HG03558 (cell line): ENCODE results near the gene TIGAR.
A peak's percentile ranks its signal among the peaks of the same experiment; 100 is the strongest.

Experiments
- ATAC-seq: cut with Tn5 transposase; IDR thresholded peaks from one replicate; pipeline ENCODE4 v1.9.1; 2021; ENCODE audit warnings: moderate number of reproducible peaks; ENCODE audit not compliant: unreplicated experiment; ENCODE audit errors: extremely low read depth

TIGAR gene, protein sequence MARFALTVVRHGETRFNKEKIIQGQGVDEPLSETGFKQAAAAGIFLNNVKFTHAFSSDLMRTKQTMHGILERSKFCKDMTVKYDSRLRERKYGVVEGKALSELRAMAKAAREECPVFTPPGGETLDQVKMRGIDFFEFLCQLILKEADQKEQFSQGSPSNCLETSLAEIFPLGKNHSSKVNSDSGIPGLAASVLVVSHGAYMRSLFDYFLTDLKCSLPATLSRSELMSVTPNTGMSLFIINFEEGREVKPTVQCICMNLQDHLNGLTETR

DNA sequence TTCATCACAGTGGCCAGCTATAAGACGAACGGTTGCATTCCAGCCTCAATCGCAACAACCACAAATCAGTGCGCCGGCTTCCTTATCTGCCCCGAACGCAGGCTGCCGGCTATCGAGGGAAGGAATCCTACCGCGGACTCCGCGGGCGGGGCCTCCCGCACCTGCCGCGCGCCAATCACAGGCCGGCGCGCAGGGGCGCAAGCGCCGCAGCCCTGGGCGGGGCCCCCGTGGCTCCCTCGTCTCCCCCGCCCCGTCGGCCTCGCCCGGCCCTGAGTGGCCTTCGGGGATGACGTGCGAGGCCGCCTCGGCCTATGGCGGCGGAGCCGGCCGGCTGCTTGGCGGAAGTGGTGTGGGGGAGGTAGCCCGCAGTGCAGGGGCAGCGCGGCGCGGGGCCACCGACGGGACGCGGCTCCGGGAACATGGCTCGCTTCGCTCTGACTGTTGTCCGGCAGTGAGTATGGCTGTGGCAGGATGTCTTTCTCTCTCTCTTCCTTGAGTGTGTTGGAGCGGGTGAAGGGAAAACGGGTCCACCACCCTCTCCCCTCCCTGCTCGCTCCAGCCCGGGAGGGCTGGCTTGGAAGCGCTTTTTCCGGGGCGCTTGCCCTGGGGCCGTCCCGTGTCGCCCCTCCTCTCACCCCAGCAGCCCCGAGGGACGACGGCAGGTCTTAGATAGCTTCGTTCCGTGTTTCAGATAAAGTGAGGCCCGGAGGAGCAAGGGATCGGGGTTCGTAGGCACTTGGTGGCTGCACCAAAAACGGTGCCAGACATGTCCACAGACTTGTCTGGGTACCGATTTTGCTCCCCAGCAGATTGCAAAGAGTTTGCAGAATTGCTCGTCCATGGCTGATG lies at the start of gene TIGAR:
Gene TIGAR, plus strand, starts transcription at position 361 of the 849 bp plus-strand sequence. Its CDS starts 59 bp downstream, at position 420.
- ATAC-seq, result peak; percentile 95

DNA sequence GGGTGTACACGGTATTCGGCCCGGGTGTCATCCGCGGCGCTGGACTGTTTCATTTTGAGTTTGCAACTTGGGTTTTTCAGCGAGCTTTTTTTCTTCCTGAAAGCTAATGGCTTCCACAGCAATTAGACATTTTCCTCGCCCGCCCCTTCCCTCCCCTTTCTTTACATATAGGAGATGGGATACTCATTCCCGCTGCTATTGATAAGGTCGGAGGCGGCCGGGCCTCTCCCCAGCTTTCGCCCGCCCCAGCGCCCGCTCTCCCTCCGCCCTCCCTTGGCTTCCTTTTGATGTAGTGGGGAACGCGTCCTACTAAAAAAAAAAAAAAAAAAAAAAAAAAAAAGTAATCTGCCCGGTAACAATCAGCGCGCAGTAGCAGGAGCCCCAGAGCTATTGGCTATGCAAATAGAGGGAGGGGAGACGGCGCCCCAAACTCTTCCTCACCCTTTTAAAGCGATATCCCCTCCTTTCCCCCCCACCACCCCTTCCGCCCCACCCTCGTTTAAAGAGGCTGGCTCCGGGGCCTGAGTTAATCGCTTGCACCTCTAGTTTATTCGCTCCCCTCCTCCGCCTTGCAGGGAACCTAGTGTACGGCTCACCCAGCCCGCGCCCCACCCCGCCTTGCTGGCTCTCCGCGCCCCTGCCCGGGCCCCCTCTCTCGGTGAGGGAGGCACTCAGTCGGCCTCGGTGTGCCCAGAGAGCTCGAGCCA lies 49.1 kb upstream of the TIGAR start:
- ATAC-seq, result no peak

DNA sequence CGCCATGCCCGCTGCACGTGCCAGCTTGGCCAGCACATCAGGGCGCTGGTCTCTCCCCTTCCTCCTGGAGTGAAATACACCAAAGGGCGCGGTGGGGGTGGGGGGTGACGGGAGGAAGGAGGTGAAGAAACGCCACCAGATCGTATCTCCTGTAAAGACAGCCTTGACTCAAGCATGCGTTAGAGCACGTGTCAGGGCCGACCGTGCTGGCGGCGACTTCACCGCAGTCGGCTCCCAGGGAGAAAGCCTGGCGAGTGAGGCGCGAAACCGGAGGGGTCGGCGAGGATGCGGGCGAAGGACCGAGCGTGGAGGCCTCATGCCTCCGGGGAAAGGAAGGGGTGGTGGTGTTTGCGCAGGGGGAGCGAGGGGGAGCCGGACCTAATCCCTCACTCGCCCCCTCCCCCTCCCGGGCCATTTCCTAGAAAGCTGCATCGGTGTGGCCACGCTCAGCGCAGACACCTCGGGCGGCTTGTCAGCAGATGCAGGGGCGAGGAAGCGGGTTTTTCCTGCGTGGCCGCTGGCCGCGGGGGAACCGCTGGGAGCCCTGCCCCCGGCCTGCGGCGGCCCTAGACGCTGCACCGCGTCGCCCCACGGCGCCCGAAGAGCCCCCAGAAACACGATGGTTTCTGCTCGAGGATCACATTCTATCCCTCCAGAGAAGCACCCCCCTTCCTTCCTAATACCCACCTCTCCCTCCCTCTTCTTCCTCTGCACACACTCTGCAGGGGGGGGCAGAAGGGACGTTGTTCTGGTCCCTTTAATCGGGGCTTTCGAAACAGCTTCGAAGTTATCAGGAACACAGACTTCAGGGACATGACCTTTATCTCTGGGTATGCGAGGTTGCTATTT lies 48.4 kb upstream of the TIGAR start:
- no peak for ATAC-seq

DNA sequence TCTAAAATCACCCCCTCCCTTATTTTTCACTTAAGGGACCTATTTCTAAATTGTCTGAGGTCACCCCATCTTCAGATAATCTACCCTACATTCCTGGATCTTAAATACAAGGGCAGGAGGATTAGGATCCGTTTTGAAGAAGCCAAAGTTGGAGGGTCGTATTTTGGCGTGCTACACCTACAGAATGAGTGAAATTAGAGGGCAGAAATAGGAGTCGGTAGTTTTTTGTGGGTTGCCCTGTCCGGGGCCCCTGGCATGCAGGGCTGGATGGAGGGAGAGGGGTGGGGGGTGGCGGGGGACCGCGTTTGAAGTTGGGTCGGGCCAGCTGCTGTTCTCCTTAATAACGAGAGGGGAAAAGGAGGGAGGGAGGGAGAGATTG lies 47.8 kb upstream of the TIGAR start:
- no peak for ATAC-seq

DNA sequence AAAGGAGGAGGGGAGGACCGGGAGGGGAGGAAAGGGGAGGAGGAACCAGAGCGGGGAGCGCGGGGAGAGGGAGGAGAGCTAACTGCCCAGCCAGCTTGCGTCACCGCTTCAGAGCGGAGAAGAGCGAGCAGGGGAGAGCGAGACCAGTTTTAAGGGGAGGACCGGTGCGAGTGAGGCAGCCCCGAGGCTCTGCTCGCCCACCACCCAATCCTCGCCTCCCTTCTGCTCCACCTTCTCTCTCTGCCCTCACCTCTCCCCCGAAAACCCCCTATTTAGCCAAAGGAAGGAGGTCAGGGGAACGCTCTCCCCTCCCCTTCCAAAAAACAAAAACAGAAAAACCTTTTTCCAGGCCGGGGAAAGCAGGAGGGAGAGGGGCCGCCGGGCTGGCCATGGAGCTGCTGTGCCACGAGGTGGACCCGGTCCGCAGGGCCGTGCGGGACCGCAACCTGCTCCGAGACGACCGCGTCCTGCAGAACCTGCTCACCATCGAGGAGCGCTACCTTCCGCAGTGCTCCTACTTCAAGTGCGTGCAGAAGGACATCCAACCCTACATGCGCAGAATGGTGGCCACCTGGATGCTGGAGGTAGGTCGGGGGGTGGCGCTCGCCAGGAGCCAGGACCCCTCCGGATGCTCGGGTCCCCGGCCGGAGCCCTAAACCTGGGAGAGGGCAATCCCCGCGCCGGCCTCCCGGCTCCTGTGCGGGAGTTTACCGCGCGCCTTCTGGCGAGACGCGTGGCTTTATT lies 47.2 kb upstream of the TIGAR start, which contains the start of gene CCND2:
Gene CCND2, plus strand, starts transcription at position 111 of the 744 bp plus-strand sequence. Its CDS starts 279 bp downstream, at position 390.
- ATAC-seq, result no peak

DNA sequence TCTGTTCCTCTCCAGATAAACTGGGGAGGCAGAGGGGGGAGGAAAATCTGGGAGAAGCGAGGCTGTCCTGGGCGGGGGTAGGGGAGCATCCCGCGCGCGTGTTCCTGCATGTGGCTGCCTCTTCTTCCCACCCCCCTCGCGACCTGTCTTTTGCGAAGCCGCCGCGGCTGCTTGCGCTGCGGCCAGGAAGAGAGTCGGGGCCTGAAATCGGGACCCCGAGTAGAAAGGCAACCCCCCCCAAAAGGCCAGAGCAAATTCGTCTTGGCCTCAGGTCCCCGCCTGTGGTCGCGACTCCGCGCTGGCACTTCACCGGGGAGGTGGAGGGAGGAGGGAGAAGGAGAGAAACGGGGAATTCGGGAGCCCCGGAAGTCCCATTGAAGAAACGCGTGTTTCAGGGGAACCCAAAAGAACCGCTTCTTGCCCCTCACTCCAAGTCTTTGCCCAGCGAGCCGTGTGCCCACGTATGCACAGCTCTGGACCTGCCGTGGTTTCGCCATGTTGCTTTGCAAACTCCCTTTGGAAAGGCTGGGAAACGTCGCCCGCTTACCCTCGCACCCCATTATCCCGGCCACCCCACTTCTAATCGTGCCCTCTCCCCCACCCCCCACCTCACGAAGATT lies 46.5 kb upstream of the TIGAR start:
- no peak for ATAC-seq

DNA sequence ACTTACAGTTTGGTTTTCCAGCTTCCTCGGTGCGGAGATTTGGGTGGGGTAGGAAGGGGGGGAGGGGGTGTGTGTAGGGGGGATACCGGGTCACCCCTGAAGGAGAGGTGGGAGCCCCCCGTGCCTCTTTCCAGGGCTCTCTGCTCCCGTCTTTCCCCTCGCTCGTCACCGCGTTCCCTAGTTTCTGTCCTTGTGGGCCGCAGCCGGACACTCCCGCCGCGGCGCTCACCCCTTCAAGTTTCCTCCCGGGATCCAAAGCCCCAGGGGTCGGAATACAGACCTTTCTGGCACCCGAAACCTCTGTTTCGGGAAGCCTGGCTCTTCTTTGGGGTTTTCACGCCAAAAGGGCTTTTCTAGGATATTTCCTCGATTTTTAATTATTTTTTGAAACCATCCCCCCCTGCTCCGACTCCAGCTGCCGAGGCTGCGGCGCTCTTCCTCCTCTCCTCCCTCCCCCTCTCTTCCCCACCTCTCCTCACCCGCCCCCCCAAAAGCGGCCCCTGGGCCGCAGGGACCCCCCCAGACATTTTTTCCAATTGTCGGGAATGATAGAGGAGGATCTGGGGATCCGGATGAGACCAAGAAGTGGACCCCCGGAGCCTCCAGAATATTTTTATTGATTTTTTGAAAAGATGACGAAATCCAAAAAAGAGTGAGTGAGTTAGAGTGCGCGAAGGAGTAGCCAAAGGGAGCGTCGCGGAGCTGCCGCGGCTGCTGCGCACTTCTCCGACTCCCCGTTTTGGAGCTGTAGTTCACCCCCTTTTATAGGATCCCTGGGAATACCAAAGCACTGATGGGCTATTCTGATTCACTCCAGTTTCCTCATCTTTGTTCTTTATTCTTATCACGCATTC lies 45.8 kb upstream of the TIGAR start:
- no peak for ATAC-seq

DNA sequence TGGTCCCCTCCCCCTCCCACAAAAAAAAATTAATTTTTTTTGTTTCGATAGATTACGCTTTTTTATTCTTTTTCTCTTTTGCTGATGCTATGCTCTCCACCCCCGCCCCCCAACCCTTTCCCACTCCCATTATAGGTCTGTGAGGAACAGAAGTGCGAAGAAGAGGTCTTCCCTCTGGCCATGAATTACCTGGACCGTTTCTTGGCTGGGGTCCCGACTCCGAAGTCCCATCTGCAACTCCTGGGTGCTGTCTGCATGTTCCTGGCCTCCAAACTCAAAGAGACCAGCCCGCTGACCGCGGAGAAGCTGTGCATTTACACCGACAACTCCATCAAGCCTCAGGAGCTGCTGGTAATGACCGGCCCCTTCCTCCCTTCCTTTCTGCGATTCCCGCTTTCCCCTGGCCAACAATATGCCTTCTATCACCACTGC lies 45.1 kb upstream of the TIGAR start:
- no peak for ATAC-seq

DNA sequence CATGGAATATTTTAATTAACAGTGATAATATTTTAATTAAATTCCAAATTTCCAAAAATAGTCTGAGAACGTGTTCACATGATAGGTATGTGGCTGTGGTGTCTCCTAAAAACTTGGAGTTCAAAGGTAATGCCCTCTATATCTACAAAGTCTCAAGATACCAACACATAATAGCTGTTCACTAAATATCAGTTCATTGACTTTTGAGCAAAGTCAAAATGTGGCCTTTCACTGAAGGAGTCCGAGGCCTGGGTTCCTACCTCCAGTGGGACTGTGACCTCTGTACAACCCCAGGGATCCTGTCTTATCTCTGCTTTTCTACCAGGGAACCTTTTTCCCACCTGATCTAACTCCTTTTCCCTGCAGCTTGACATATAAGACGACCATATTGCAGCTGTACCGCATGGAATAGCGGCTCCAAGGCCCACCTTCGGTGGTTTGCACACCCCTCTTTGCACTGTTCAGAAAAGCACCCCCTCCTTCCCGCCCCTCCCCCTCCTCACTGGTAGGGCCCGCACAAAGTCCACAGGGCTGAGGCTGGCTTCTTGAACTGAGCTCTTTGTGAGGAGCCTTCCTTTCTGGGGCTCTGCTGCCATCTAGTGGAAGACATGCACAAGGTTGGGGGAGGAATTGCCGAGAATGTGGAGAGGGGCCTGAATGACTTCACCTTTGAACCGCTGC lies 44.3 kb upstream of the TIGAR start:
- no peak for ATAC-seq

DNA sequence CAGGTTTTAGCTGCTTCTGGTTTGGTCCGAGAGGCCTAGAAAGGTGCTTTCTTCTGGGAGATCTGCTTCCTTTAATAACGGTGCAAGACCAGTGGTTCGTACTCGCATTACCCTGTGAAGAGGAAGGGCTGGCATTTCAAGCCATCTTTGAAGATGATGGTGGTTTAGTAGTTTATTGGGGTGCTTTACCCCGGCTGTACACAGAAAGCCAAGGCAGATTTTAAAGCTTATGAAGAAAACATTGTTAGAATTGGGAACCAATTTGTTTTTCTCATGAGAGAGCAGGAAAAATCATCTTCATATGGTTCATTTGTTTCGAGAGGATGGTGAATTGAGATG lies 43.8 kb upstream of the TIGAR start:
- no peak for ATAC-seq

DNA sequence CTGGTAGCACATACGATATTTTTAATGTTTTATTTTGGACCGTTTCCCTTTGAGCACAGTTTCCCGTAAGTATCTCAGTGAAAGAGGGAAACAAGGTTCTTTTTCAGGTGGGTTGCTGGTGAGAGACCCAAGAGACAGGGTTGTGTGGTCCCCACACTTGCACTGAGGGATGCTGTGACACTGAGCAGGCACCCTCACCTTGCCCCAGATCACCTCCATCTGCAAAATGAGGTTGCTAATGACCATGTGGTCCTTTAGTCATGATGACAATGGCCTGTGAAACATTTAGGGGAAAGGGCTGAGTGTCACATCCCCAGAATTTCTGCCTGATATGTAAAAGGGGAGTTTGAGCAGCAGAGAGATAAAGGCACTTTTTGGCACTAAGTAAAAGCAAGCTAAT lies 43.2 kb upstream of the TIGAR start:
- ATAC-seq, result no peak

DNA sequence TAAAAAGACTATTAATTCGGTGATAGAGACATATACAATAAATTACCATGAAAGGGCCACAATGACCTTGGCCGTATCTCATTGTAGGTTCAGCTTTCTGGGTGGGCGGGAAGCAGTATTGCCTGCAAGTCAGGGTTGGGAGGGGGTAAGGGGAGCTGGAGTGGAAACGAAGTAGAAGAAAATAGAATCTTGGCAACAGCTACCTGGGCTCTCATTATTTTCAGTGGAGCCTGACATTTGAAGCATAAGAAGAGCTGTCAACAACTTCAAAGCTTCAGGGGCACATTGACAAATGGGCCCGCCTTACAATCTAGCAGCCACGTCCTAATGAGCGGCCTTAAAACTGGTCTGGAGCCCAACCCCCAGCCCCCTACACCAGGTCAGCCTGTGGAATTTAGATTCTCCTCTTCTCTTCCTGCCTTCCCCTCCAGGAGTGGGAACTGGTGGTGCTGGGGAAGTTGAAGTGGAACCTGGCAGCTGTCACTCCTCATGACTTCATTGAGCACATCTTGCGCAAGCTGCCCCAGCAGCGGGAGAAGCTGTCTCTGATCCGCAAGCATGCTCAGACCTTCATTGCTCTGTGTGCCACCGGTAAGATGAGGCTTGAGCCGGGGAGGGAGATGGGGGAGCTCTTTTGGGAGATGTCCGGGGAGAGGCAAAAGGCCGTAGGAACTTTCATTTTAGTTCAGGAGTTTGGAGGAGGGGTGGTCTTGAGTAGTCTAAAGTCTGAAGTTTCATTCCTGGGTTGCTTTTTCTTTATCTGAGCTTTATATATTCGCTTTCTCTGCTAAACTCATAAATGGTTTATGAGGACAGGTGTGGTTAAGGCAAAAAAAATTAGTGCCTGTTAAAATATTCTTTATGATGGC lies 42.5 kb upstream of the TIGAR start:
- no peak for ATAC-seq

DNA sequence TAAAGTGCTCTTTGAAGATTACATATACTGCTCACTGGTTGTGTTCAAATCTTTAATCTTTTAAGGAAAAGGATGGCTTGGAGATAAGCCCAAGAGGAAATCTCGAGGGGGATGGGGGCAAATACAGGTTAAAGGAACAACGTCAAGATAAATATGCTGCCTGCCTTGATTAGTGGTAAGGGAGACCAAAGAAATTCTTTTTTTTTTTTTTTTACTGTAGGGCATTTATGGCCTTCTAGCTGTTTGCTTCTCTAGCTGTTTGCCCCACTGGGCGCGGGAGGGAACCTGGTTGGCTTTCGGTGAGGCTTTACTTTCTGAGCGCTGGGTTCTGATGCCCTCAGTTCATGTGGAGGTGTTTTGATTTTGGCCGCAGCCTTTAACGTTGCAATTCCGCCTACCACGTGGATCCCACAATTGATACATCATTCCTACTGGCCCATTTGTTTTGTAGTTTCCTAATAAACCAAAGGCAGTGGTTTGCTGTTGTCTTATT lies 41.8 kb upstream of the TIGAR start:
- no peak for ATAC-seq

DNA sequence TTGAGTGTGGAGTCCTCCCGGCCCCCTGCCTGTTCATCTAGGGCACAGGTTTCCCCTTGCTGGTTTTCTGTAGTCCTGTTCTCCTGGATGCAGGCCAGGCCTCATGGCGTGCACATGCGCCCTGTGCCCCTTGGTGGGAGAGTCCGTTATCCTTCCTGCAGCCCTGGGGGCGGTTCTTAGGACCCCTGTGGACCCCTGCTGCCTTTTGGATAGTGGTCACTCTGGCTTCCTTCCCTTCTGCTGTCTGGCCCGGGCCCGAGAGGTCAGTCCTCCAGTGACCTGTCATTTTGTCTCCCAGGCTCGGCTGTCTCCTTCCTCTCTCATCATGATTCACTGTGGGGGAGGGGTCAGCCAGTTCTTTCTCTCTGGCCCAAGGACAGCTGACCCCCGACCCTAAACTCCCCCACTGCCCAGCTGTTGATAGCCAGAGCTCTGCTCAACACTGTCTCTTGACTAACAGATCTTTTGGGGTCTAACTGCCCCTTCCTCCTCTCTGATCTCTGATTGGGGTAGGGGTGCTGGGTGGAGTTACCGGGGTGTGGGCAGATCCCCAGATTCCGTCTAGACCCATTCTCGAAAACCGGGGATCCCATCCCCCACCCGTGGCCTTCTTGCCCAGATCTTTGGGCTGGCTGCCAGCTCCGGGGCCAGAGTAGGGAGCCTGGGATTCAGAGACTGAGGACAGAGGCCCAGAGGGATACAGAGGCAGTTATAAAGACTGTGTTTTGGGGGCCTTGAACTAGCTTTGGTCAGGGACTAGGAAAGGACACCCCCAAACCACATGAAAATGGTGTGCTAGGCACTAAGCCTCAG lies 40.5 kb upstream of the TIGAR start:
- ATAC-seq, result no peak

DNA sequence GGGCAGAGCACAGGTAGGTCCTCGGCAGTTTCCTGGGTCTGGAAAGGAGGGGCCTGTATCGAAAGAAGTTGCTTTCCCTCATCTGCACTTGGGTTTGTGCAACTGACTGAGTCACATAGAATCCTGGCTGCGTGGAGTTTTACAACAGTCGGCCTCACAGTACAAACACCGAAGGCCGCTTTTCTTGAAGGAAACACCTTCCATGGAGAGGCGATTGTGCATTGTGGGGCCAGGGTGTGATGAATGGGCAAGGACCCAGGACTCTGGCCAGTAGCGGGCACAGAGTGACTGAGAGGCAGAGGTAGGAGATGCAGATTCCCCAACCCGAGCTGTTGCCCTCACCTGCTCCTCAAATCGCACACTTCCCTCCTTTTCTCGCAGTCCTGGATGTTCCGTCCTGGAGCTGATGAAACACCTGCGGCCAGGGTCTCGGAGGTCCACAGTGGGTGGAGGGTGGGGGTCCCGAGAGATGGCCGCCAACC lies 39.8 kb upstream of the TIGAR start:
- no peak for ATAC-seq
